ENCODE measurements around the gene ADRB2.
"Not testable (repeated sequence)": the region's sequence is repeated elsewhere in the genome, so short reads cannot be mapped to it uniquely, and the experiment has no call there.

The ADRB2 gene

DNA sequence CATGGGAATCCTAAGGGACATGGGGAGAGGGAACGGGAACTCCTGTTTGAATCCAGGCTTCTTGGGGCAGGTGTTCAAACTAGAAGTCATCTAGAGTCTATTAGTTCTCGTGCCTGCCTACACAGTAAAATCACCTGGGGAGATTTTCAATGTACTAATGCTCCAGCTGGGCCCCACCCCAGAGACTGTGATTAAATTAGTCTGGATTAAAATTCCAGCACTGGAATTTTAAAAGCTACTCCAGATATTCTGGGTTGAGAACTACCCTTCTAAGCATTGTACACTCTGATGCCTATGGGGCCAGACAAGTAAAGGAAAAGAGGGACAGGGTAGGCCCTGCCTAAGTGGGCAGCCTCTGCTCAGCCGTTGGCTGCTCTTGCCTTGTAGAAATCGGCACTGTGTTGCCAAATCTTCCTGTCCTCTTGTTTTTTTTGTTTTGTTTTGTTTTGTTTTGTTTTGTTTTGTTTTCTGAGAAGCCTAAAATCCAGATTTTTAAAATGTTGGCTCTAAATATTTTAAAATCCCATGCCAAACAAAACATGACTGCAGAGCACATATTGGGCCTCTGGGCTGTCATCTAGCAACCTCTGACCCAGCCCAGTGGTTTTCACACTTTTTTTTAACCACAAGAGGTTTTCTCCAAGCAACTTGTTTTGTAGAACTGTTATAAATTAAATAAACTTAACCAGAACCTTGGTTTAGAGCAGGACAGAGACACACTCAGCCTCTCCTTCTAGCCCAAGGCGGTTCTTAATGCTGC, 29.0 kb downstream of the ADRB2 start:
- no peak for DNase-seq (ENCODE audit: low spot score)

DNA sequence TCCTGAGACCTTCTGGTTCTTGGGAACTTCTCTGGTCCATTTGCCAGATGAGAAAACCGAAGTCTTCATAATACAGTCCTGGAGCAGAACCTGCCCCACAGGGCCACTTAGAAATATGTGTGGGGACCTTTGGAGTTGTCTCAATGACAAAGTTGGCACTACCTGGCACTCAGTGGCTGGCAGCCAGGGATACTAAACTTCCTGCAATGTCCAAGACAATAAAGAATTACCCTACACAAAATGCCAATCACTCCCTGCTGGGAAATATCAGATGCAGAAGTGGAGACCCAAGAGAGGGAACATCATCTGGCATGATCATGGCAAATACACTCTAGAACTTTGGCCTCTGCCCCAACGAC, 29.6 kb downstream of the ADRB2 start:
- no peak for DNase-seq (ENCODE audit: low spot score)

DNA sequence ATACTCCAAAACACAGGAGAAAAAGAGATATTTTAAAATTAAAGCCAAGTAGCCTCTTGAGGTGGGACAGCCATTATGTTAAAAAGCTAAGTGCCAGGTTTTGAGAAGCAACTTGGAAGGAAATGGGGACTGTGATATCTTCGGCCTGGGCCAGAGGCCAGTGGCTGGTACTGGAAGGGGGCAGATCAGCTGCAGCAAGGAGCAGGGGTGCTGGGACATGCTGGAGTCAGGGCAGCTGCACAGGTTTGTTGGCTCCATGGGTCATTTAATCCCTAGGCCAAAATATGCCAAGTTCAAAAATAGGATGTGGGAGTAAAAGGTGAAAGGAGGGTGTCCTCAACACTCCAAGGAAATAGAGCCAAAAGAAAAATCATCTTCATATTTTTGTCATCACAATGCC, 30.0 kb downstream of the ADRB2 start:
- DNase-seq (ENCODE audit: low spot score) = no peak

DNA sequence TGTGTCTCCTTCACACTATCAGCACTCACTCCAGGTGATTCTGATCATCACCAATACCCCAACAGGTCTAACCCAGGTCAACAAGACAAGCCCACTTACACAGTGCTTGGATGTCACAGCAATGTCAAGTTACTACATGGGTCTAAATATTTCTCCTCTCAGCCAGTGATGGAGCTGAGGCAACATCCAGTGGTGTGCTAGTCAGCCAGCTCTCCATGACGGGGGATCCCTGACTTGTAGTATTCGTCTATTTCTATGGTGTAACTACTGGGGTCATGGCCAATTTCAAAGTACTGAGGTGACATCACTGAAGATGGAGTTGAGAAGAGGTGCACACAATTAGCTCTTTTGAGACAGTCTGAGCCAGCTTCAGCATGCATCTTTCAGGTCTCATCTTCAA, 31.1 kb downstream of the ADRB2 start:
- no peak for DNase-seq (ENCODE audit: low spot score)

DNA sequence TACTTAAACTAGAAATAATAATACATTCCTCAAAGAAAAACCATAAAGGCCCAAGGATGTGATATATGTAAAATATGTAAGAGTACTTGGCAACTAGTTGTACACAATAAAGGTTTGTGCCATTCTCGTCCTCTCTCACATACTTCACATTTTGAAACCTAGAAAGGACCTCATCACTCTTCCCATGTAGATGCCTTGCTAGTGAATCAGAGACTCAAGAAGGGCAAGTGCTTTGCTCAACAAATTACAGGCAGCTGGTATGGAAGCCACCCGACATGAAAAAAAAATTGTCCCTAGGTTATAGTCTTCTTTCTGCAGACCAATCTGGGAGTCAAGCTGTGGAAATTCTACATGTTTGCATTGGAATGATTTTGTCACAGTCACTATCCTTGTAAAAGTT, 31.7 kb downstream of the ADRB2 start:
- DNase-seq (ENCODE audit: low spot score) = no peak

DNA sequence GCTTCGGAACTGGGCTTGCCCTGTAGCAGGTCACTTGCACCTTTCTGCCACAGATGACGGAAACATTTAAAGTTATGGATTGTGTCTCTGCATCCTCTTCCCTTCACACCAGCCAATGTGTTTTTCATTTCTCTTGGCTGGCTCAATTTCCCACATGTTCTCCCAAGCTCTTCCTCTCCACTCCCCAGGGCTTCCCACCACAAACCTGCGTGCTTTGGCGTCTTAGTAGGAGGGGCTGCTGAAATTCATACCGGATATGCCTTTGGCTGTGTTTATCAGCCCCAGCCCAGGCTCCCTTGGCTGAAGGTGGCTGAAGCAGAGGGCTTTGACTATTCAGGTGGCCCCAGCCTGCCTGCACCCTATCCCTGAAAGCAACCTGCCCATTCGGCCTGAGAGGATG, 32.1 kb downstream of the ADRB2 start:
- no peak for DNase-seq (ENCODE audit: low spot score)

DNA sequence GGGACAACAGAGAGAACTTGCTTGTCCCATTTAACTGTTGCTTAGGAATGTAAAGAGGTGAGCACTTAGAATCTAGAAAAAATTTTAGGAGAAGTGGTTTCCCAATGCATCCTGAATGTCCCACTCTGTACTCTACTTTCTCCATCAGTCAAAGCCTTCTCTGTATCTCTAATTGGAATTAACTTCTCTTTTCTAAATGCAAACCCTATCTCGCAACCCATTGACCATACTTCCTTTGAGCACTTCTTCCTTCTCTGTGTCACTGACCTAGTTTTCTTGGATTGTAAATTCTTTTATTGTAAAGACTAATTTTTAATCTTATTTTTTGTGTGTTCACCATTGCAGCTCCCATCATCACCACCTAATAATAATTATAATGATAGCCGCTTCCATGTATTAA, 33.3 kb downstream of the ADRB2 start:
- DNase-seq (ENCODE audit: low spot score) = no peak

DNA sequence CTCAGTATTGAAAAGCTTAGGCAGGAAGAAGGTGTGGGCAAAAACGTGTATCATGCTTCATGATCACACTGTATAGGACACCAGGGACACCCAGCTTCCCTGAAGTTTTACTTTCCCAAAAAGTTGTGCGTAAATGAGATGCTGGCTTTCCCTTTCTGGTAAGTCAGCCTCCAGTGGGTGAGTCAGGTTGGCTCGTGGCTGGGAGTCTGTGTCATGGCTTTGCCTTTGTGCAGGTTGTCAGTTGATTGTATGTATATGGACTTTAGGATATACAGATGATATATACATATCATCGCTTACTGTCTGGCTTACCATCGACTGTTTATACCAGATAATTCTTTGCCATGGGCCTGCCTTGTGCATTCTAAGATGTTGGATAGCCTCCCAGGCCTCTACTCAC, 34.2 kb downstream of the ADRB2 start:
- no peak for DNase-seq (ENCODE audit: low spot score)

DNA sequence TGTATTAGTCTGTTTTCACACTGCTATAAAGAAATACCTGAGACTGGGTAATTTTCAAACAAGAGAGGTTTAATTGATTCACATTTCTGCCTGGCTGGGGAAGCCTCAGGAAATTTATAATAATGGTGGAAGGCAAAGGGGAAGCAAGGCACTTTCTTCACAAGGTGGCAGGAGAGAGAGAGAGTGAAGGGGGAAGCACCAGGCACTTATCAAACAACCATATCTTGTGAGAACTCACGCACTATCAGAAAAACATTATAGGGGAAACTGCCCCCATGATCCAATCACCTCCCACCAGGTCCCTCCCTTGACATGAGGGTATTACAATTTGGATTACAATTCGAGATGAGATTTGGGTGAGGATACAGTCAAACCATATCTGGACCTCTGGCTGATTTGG, 34.7 kb downstream of the ADRB2 start:
- no peak for DNase-seq (ENCODE audit: low spot score)

DNA sequence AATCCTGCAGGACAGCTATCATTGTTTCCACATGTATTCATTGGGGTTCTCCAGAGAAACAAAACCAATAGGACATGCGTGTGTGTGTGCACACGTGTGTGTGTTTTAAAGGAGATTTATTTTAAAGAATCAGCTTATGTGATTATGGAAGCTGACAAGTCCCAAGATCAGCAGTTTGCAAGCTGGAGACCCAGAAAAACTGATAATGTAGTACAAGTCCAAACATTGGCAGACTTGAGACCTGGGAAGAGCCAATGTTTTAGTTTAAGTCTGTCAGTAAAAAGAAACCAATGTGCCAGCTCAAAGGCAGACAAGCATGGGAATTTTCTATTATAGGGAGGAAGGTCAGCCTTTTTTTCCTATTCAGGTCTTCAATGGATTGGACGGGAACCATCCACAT, 35.3 kb downstream of the ADRB2 start:
- no peak for DNase-seq (ENCODE audit: low spot score)

DNA sequence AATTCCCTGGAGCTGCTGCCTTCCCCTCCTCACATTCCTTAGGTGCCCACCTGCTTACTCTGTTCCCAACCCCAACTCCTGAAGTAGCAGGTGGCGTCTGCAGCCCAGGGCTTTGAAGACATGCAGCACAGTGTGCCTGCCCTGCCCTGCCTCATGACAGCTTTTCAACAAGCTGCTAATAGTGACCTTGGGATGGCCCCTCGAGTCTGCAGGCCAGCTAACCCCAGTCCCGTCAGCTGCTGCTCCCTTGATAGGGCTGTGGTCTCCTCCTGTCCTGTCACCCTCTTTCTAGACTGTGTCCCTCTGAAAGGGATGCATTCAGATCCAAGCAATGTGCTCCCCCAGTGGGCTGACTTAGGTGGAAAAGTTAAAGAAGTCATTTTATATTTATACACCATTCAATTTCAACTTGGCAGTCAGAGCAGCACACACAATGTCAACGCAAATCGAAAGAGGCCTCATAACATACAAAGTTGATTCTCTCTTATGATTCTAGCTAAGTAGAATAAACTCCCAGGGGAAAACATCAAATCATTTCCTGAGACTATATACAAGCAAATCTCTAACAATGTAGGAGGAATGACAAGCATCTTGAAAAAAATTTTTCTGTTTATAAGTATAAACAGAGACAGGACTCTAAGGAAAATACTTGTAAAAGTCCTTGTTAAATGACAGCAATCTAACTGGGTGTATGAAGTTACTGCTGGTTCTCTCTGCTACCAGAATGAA, 37.9 kb downstream of the ADRB2 start:
- DNase-seq (ENCODE audit: low spot score) = no peak

DNA sequence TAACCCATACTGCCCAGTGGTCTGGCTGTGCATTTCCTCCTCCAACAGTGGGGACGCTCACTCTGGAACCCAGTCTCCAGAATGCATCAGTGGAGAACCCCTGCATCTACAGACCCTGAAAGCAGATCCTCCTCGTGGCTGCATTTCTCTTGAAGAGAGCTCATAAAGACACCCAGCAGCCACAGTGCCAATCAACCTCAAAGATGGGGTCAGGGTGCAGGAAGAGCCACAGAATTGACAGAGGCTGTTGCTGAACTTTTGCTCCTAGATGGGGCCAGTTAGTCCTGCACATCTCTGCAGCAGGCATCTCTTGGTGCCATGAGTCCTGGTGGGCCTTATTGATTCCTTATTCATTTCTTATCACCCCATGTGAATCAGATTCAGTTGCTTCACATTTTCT, 39.6 kb downstream of the ADRB2 start:
- DNase-seq (ENCODE audit: low spot score) = no peak

DNA sequence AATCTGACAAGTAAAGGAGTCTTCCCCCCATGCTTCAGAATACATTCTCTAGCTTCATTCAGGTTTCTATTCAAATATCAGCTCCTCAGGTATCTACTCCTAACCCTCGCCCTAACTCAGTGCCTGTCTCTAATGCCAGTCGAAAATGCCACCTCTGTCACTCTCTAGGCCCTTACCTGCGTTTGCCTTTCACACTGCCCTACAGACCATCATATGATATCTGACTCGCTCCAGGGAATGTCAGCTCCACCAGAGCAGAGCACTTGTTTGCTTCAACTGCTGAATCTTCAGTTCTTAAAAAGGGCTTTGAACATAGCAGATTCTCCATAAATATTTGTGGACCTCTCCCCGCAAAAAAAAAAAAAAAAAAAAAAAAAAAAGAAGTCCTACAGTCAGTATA, 46.7 kb downstream of the ADRB2 start:
- DNase-seq (ENCODE audit: low spot score) = no peak

DNA sequence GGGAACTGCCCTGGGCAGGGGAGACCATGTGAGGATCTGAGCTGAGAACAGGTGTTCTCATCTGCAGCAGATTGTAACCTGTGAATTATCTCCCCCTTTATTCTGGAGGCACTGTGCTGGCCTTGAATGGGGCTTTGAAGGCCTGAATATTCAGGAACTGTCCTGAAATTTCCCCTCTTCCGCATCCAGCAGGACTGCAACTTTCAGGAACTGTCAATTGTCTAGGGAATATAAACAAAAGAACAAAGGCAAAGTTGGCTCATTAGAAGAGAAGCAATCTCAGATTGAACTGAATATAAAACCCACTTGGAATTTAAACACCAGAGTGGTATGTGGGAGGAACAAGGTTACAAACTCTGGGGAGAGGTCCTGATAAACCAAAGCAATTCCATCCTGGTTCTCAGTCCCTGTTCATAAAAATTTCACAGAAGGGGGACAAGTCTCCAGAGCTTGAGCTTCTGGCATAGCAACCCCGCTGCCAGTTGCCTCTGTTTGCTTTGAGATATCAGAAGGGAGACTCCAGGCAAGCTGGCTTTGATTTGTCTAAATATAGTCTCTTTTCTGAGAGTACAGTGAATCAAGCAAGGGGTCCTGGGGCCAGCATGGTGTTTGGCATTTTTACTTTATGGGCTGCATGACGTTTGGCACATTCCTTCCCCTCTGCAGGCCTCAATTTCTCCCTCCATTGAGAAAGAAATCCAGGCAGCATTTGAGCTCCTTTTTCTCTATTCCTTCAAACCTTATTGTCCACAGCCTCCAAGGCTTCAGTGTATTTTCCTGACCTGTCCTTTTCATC, 47.5 kb downstream of the ADRB2 start:
- no peak for DNase-seq (ENCODE audit: low spot score)

DNA sequence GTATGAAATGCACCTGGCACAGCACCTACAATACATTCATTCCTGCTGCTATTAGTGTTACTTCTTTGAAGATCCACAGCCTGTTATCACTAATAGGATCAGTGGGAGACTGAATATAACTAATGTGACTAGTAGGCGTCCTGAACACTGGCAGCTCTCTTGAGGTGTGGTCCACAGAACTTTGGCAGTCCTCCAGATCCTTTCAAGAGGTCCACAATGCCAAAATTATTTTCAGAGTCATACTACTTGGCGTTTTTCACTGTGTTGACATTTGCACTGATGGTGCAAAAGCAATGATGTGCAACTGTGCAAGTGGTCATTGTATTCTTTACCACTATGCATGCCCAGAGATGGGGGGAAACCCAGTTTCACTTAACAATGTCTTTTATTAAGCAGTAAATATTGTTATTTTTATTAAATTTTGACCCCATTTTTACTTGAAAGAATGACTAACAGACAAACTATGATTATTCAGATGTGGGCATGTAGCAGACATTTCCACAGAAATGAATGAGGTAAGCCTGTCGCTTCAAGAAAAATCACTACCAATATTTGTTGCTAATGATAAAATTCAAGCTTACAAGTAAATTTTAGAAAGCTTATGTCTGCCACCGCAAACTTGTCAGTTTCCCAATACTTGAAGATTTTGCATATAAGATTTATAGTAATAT, 48.9 kb downstream of the ADRB2 start:
- DNase-seq (ENCODE audit: low spot score) = no peak

DNA sequence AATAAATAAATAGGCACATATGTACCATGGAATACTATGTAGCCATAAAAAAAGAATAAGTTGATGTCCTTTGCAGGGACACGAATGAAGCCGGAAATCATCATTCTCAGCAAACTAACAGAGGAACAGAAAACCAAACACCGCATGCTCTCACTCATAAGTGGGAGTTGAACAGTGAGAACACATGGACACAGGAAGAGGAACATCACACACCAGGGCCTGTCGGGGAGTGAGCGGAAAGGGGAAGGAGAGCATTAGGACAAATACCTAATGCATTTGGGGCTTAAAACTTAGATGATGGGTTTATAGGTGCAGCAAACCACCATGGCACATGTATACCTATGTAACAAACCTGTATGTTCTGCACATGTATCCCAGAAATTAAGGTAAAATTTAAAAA, 51.0 kb downstream of the ADRB2 start:
- DNase-seq (ENCODE audit: low spot score) = not testable (repeated sequence)
